HUES6 (cell line): Measurements from ENCODE around the gene PUS1.
"Not testable (repeated sequence)": the region's sequence is repeated elsewhere in the genome, so short reads cannot be mapped to it uniquely, and the experiment has no call there.

Source experiments
- H3K27ac ChIP-seq: 2 replicates; pipeline ENCODE4 v1.7.0; 2013; ENCODE audit warnings: low read depth, mild to moderate bottlenecking, low read length, inconsistent platforms
- H3K27me3 ChIP-seq: 2 replicates; pipeline ENCODE4 v1.6.1; 2013; ENCODE audit warnings: low read length; ENCODE audit not compliant: control insufficient read depth, insufficient read depth
- H3K36me3 ChIP-seq: 2 replicates; pipeline ENCODE4 v1.6.1; 2013; ENCODE audit warnings: low read length; ENCODE audit not compliant: control insufficient read depth, insufficient read depth
- H3K4me1 ChIP-seq: 2 replicates; pipeline ENCODE4 v1.6.1; 2013; ENCODE audit warnings: low read length; ENCODE audit not compliant: control insufficient read depth, insufficient read depth
- H3K4me3 ChIP-seq: 2 replicates; pipeline ENCODE4 v1.5.1; 2013; ENCODE audit warnings: low read depth, low read length
- H3K9ac ChIP-seq: one replicate; pipeline ENCODE4 v1.6.1; 2013; ENCODE audit warnings: mild to moderate bottlenecking, low read length
- H3K9me3 ChIP-seq: 2 replicates; pipeline ENCODE4 v1.6.1; 2013; ENCODE audit warnings: low read depth, low read length; ENCODE audit not compliant: control insufficient read depth, insufficient read depth

Gene PUS1

GRCh38 chr12:131950182-131950913, 21.3 kb downstream of the PUS1 start:
- Histone ChIP-seq H3K36me3 (no peaks in the 10 kb centered on the region), H3K4me1 (peaks cover 5% of the 10 kb centered on the region), H3K27me3 (no peaks in the 10 kb centered on the region), H3K4me3 (peak overlapping the region; percentile 94), H3K9me3 (no peaks in the 10 kb centered on the region), H3K9ac (peak overlapping the region; percentile 93), H3K27ac (peak overlapping the region; percentile 79; the same call in 1 of the 2 replicates)

GRCh38 chr12:131953810-131954209, 24.7 kb downstream of the PUS1 start:
- not testable (repeated sequence) for H3K9ac ChIP-seq, H3K36me3 ChIP-seq, H3K9me3 ChIP-seq, H3K4me1 ChIP-seq, H3K27ac ChIP-seq, H3K27me3 ChIP-seq, H3K4me3 ChIP-seq

- H3K9me3 ChIP-seq, H3K27ac ChIP-seq, H3K36me3 ChIP-seq, H3K4me1 ChIP-seq, H3K4me3 ChIP-seq, H3K27me3 ChIP-seq, H3K9ac ChIP-seq: not testable (repeated sequence)
These were observed 25.4 kb downstream of the PUS1 start for GRCh38 chr12:131954460-131954859.

- no peak overlapping the region for H3K9ac ChIP-seq
These were observed 30.0 kb downstream of the PUS1 start for GRCh38 chr12:131959116-131959515.

DNA sequence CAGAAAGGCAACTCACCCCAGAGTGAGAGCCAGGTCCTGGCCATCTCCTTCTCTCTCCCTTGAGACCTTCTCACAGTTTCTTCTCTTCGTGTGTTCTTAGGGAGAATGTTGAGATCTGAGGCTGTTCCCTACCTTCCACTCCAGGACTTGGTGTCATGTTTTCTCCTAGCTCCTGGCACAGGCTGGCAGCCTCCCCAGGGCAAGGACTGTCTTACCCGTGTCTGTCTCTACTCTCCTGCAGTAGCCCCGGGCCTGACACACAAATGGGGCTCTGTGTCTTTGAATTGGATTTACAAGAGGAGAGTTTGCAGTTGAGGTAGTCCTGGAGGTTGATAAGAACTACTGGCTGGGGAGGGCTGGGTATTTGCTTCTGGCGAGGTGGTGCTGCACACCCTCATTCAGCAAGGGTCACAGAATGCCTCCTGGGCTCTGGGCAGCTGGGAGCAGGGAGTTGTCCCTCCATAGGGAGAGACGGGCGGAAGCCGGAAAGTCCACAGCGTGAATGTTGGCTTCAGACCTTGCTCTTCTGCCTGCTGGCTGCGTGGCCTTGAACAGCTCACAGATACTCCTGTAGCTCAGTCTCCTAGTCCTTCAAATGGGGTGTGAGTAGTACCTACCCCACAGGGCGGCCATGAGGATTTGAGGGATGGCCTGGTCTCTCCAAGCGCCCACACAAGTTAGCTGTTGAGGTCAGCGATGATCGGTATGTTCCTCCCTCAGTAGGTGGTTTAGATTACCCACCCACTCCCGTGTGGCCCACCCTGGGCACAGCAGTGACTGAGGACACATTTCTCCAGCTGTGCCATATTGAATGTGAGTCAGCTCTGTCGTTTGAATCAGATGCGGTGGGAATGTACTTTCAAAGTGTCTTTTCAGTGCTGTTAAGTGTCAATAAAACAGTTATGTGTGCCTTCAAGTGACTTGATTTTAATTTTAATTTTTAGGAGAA, 30.8 kb downstream of the PUS1 start:
- Histone ChIP-seq H3K4me1 (peaks cover 7% of the 10 kb centered on the region), H3K36me3 (peaks cover 18% of the 10 kb centered on the region), H3K4me3 (no peak overlapping the region), H3K27ac (no peak overlapping the region), H3K9me3 (no peaks in the 10 kb centered on the region), H3K9ac (no peak overlapping the region), H3K27me3 (no peaks in the 10 kb centered on the region)

More at GRCh38 chr12:131959116-131959515, 30.0 kb downstream of the PUS1 start:
- Histone ChIP-seq H3K4me1 (peaks cover 7% of the 10 kb centered on the region), H3K9me3 (no peaks in the 10 kb centered on the region), H3K27me3 (no peaks in the 10 kb centered on the region), H3K27ac (no peak overlapping the region), H3K4me3 (no peak overlapping the region), H3K36me3 (peaks cover 16% of the 10 kb centered on the region)

DNA sequence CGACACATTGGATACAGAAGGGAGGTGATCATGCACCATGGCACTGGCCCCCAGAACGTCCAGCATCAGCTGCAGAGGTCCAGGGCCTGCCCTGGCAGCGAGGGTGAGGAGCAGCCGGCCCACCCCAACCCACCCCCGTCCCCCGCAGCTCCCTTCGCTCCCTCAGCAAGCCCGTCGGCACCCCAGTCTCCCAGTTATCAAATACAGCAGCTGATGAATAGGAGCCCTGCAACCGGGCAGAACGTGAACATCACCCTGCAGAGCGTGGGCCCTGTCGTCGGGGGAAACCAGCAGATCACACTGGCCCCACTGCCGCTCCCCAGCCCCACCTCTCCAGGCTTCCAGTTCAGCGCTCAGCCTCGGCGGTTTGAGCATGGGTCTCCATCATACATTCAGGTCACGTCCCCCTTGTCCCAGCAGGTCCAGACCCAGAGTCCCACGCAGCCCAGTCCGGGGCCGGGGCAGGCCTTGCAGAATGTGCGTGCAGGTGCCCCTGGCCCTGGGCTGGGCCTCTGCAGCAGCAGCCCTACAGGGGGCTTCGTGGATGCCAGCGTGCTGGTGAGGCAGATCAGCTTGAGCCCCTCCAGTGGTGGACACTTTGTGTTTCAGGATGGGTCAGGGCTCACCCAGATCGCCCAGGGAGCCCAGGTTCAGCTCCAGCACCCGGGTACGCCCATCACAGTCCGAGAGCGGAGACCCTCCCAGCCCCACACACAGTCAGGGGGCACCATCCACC, 31.7 kb downstream of the PUS1 start:
- H3K36me3 ChIP-seq = peaks cover 19% of the 10 kb centered on the region
- not testable (repeated sequence) for H3K4me3 ChIP-seq, H3K27me3 ChIP-seq, H3K27ac ChIP-seq, H3K4me1 ChIP-seq, H3K9me3 ChIP-seq, H3K9ac ChIP-seq

DNA sequence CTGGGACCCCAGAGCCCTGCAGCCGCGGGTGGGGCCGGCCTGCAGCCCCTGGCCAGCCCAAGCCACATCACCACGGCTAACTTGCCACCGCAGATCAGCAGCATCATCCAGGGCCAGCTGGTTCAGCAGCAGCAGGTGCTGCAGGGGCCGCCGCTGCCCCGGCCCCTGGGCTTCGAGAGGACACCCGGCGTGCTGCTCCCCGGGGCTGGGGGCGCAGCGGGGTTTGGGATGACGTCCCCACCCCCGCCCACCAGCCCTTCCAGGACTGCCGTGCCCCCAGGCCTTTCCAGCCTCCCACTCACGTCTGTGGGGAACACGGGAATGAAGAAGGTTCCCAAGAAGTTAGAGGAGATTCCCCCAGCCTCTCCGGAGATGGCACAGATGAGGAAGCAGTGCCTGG, 32.3 kb downstream of the PUS1 start:
- not testable (repeated sequence) for H3K4me3 ChIP-seq, H3K9ac ChIP-seq, H3K9me3 ChIP-seq, H3K27ac ChIP-seq, H3K27me3 ChIP-seq, H3K4me1 ChIP-seq
- H3K36me3 ChIP-seq = peaks cover 19% of the 10 kb centered on the region

DNA sequence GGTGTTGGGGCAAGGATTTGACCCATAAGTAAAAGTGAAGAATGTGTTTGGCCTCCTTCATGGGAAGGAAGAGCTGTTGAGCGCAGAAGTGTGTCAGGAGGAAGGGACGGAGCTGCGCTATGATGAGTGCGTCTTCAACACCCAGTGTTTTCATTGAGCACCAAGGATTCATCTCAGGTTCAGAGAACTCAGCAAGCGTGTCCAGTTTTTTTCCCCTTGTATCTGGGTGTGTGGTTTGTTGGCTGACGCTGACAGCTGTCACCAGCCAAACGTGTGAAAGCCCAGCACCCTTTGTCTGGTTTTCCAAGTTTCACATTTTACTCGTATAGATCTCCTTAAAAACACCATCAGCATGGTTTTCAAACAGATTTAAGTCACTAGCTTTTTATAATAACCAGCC, 33.0 kb downstream of the PUS1 start:
- no peaks in the 10 kb centered on the region for H3K27me3 ChIP-seq
- no peaks in the 10 kb centered on the region for H3K9me3 ChIP-seq
- no peak overlapping the region for H3K4me3 ChIP-seq
- H3K36me3 ChIP-seq = peaks cover 19% of the 10 kb centered on the region
- H3K27ac ChIP-seq = no peak overlapping the region
- no peak overlapping the region for H3K9ac ChIP-seq
- H3K4me1 ChIP-seq = peaks cover 7% of the 10 kb centered on the region

- no peaks in the 10 kb centered on the region for H3K27me3 ChIP-seq
- no peaks in the 10 kb centered on the region for H3K9me3 ChIP-seq
- no peak overlapping the region for H3K4me3 ChIP-seq
- H3K9ac ChIP-seq = no peak overlapping the region
- H3K27ac ChIP-seq = no peak overlapping the region
- H3K4me1 ChIP-seq = no peaks in the 10 kb centered on the region
- peaks cover 19% of the 10 kb centered on the region for H3K36me3 ChIP-seq
These were observed 34.3 kb downstream of the PUS1 start for GRCh38 chr12:131963381-131963780.

DNA sequence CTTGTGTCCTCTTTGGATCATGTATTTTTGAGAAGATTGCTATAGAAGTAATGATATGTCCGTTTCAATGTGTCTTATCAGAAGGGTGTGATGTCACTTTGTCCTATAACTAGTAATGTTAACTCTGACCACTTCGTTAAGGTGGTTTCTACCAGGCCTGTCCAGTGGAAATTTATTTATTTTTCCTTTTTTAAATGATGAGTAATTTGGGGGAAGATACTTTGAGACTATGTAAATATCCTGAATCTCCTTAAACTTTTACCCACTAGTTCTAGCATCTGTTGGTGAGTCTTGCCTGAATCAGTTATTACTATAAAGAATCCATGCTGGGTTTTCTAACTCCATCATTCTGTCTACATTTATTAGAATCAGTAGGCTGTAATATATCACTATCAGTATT, 36.0 kb downstream of the PUS1 start:
- H3K27ac ChIP-seq = no peak overlapping the region

DNA sequence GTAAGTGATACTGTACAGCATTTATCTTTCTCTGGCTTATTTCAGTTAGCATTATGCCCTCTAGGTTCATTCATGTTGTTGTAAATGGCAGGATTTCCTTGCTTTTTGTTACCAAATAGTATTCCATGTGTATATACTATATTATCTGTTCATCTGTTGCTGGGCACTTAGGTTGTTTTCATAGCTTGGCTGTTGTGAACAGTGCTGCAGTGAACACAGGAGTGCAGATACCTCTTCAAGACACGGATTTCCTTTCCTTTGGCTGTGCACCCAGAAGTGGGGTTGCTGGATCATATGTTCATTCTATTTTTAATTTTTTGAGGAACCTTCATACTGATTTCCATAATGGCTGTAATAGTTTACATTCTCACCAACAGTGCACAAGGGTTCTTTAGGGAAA, 42.1 kb downstream of the PUS1 start:
- Histone ChIP-seq H3K9ac (no peak overlapping the region), H3K27ac (no peak overlapping the region), H3K4me3 (no peak overlapping the region), H3K27me3 (no peaks in the 10 kb centered on the region), H3K4me1 (no peaks in the 10 kb centered on the region), H3K9me3 (no peaks in the 10 kb centered on the region), H3K36me3 (no peaks in the 10 kb centered on the region)

More for the DNA sequence above, 36.0 kb downstream of the PUS1 start:
- H3K27me3 ChIP-seq = no peaks in the 10 kb centered on the region
- H3K36me3 ChIP-seq = peaks cover 19% of the 10 kb centered on the region
- no peaks in the 10 kb centered on the region for H3K4me1 ChIP-seq
- no peaks in the 10 kb centered on the region for H3K9me3 ChIP-seq
- no peak overlapping the region for H3K4me3 ChIP-seq
- H3K9ac ChIP-seq = no peak overlapping the region
